ENCODE data around the gene SYT2.
A peak's percentile ranks its signal among the peaks of the same experiment; 100 is the strongest.

The SYT2 gene

GRCh38 chr1:202665417-202665816 is 44.8 kb downstream of the SYT2 start:
- no peak overlapping the region for H3K4me3 ChIP-seq (ENCODE audit: low read depth, low read length)
- in situ Hi-C loops (cut with HindIII; ENCODE audit: low sequenced_read_pairs) = no loop called here
- TF ChIP-seq CTCF (IDR thresholded peaks at IDR 0.05; ENCODE audit: low read depth, low read length) = no peak
- no peak for DNase-seq (ENCODE audit: low read depth, low spot score)

GRCh38 chr1:202664083-202664482 is 46.2 kb downstream of the SYT2 start:
- in situ Hi-C loops (cut with HindIII; ENCODE audit: low sequenced_read_pairs) = no loop called here
- TF ChIP-seq CTCF (IDR thresholded peaks at IDR 0.05; ENCODE audit: low read depth, low read length) = no peak
- no peak for DNase-seq (ENCODE audit: low read depth, low spot score)
- no peak overlapping the region for H3K4me3 ChIP-seq (ENCODE audit: low read depth, low read length)

- TF ChIP-seq CTCF (IDR thresholded peaks at IDR 0.05; ENCODE audit: low read depth, low read length) = no peak
- no peak overlapping the region for H3K4me3 ChIP-seq (ENCODE audit: low read depth, low read length)
- no peak for DNase-seq (ENCODE audit: low read depth, low spot score)
- in situ Hi-C loops (cut with HindIII; ENCODE audit: low sequenced_read_pairs) = no loop called here
Observed at GRCh38 chr1:202663131-202663530, 47.1 kb downstream of the SYT2 start.

GRCh38 chr1:202662081-202662480 is 48.2 kb downstream of the SYT2 start:
- in situ Hi-C loops (cut with HindIII; ENCODE audit: low sequenced_read_pairs) = no loop called here

GRCh38 chr1:202661136-202661845 is 49.0 kb downstream of the SYT2 start:
- no peak for DNase-seq (ENCODE audit: low read depth, low spot score)
- in situ Hi-C loops (cut with HindIII; ENCODE audit: low sequenced_read_pairs) = no loop called here
- no peak overlapping the region for H3K4me3 ChIP-seq (ENCODE audit: low read depth, low read length)
- TF ChIP-seq CTCF (IDR thresholded peaks at IDR 0.05; ENCODE audit: low read depth, low read length) = peak; percentile 31

More at GRCh38 chr1:202662081-202662480, 48.2 kb downstream of the SYT2 start:
- no peak overlapping the region for H3K4me3 ChIP-seq (ENCODE audit: low read depth, low read length)
- DNase-seq (ENCODE audit: low read depth, low spot score) = no peak
- TF ChIP-seq CTCF (IDR thresholded peaks at IDR 0.05; ENCODE audit: low read depth, low read length) = no peak

- no peak overlapping the region for H3K4me3 ChIP-seq (ENCODE audit: low read depth, low read length)
- TF ChIP-seq CTCF (IDR thresholded peaks at IDR 0.05; ENCODE audit: low read depth, low read length) = no peak
- DNase-seq (ENCODE audit: low read depth, low spot score) = no peak
- in situ Hi-C loops (cut with HindIII; ENCODE audit: low sequenced_read_pairs) = no loop called here
Observed at GRCh38 chr1:202659974-202660373, 50.3 kb downstream of the SYT2 start.

Data from astrocyte of the spinal cord (primary cell).